Measurements from ENCODE around the gene ALDOB.

GRCh38 chr9:101418518-101419430, 16.8 kb downstream of the ALDOB start:
- TF ChIP-seq POLR2AphosphoS5 (IDR thresholded peaks at IDR 0.05; ENCODE audit: low read depth, low read length) (no peak), POLR2A (IDR thresholded peaks at IDR 0.05; ENCODE audit: low read depth, low read length) (no peak), TAF1 (IDR thresholded peaks at IDR 0.05; ENCODE audit: low read depth, low read length) (no peak), SPI1 (IDR thresholded peaks at IDR 0.05; ENCODE audit: low read depth, low read length) (no peak), PAX5 (IDR thresholded peaks at IDR 0.05; ENCODE audit: insufficient read depth, low read length, severe bottlenecking) (no peak), POU2F2 (IDR thresholded peaks at IDR 0.05; ENCODE audit: low read depth, low read length) (no peak)
